ENCODE measurements around the gene BUB1.
"Not testable (repeated sequence)": the region's sequence is repeated elsewhere in the genome, so short reads cannot be mapped to it uniquely, and the experiment has no call there.

DNA sequence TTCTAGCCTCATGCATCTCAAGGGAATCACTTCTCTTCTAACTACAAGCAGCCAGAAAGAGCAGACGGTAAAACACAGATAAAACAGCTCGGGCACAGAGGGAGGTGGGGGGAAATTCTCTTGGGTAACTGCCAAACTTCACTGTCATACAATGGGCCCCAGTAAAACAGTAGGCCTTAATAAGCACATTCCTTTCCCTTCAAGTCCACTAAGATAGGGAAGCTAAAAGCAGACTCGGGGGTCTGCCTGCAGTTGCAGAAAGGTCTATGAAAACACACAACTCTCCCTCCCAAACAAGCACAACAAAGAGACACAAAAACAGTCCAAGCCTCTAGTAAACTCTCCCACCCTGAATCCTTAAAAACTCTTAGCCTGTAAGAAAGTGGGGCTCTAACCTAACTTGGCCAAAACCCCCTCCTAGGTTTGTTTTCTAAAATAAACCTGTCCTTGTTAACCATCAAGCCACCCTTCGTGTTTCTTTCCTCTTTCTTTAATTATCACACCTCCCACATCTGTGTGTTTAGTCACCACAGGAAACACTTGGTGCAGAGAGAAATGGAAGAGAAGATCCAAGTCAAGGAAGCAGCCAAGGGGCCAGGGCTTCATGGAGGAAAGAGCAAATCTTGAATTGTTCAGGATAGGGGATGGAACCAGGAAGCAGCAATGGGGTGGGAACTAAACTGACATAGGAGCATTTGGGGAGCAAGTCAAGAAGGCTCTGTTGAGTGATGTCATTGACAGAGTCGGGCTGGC, 17.5 kb upstream of the BUB1 start:
- TF ChIP-seq, protein P1, sequence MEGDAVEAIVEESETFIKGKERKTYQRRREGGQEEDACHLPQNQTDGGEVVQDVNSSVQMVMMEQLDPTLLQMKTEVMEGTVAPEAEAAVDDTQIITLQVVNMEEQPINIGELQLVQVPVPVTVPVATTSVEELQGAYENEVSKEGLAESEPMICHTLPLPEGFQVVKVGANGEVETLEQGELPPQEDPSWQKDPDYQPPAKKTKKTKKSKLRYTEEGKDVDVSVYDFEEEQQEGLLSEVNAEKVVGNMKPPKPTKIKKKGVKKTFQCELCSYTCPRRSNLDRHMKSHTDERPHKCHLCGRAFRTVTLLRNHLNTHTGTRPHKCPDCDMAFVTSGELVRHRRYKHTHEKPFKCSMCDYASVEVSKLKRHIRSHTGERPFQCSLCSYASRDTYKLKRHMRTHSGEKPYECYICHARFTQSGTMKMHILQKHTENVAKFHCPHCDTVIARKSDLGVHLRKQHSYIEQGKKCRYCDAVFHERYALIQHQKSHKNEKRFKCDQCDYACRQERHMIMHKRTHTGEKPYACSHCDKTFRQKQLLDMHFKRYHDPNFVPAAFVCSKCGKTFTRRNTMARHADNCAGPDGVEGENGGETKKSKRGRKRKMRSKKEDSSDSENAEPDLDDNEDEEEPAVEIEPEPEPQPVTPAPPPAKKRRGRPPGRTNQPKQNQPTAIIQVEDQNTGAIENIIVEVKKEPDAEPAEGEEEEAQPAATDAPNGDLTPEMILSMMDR (IDR thresholded peaks at IDR 0.05; ENCODE audit: poor library complexity, severe bottlenecking): not testable (repeated sequence)
- TF ChIP-seq POLR2AphosphoS5 (IDR thresholded peaks at IDR 0.05); TAF1 (IDR thresholded peaks at IDR 0.05; ENCODE audit: low read depth): not testable (repeated sequence)
